SK-N-MC (cell line): ENCODE data around the gene NUDT1.

ENCODE experiments used
- EZH2 ChIP-seq: fragments of 200-600 bp; sonication (generic); IDR thresholded peaks from one replicate; pipeline ENCODE4 v1.6.1; 2017; ENCODE audit warnings: antibody characterized with exemption
- FOXP2 ChIP-seq: optimal IDR thresholded peaks from 2 replicates; pipeline ENCODE3; 2011; ENCODE audit warnings: mild to moderate bottlenecking, moderate library complexity; ENCODE audit not compliant: insufficient read depth; ENCODE audit errors: extremely low read length, control extremely low read depth
- POLR2AphosphoS5 ChIP-seq: IDR thresholded peaks from 2 replicates; pipeline ENCODE4 v1.6.1; 2012; ENCODE audit warnings: mild to moderate bottlenecking, low read depth, low read length, borderline replicate concordance

DNA sequence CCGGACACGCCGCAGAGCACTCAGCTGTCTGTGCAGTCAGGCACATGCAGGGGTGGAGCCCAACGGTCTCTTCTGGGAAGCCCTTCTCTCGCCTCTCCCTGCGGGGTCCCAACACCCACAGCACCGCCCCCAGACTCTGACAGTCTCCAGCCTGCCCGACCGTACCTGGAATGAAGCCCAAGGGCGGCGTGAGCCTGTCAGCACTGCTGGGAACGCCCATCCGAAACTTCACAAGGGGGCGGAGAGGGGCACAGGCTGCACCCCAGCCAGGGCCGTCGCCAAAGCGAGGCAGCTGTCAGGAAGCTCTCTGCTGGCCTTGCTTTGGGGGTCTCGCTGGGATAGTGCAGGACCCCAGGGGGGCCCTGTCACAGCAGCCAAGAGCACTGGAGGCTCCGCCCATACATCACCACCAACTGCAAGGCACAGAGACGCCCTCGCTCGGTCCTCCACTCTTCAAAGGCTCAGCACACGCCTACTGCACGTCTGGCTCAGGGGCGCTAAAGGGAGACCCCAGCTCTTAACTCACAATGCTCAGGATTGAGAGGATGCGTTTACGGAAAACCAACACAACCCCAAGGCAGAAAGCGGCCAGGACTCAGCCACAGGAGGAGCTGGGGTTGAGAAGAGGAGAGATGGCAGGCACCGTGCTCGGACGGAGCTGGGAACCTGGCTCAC, 40.2 kb upstream of the NUDT1 start:
- TF ChIP-seq EZH2 (no peak), POLR2AphosphoS5 (no peak), FOXP2 (no peak)
